Psoas muscle (tissue), 8 donors: ENCODE results near the gene TUBB6. TPM values are rescaled to one million over a fixed set of nuclear protein-coding genes. Genes with fewer than 3 reads are reported as not detected.

Source experiments
- ATAC-seq, 4 donors: fragments of 200-7000 bp; cut with Tn5 transposase; one replicate each; pipeline ENCODE4 v1.9.1; 2020; ENCODE audit warnings: moderate library complexity in 3 of 4, mild to moderate bottlenecking in 2 of 4
- DNase-seq, 2 donors: peaks; one replicate each; pipeline ENCODE4 v3.0.0-alpha.2; 2020
- H3K27ac ChIP-seq: fragments of 200-600 bp; one replicate; pipeline ENCODE4 v1.8.0; 2022
- H3K27me3 ChIP-seq, 3 donors: fragments of 200-600 bp in 1 of 3; one replicate each; pipeline versions ENCODE4 v1.6.1 to v1.8.0; 2013 to 2022; ENCODE audit warnings: low read length in 2 of 3, mild to moderate bottlenecking in 2 of 3, moderate library complexity in 1 of 3; ENCODE audit not compliant: insufficient read depth in 3 of 3
- H3K36me3 ChIP-seq, 2 donors: fragments of 200-600 bp in 1 of 2; one replicate each; pipeline versions ENCODE4 v1.6.1 to v1.8.0; 2013 to 2022; ENCODE audit warnings: low read depth in 1 of 2, mild to moderate bottlenecking in 1 of 2, moderate library complexity in 1 of 2; ENCODE audit not compliant: insufficient read depth in 1 of 2
- H3K4me1 ChIP-seq: fragments of 200-600 bp; one replicate; pipeline ENCODE4 v1.8.0; 2022
- H3K4me3 ChIP-seq: fragments of 200-600 bp; one replicate; pipeline ENCODE4 v1.8.0; 2022; ENCODE audit warnings: mild to moderate bottlenecking
- H3K9me3 ChIP-seq: fragments of 200-600 bp; one replicate; pipeline ENCODE4 v1.8.0; 2022
- whole genome bisulfite sequencing, 3 donors: extraction: QIAGEN DNeasy Blood & Tissue Kit; methylation state at CpG; one replicate each; pipeline versions ENCODE4 v1.1.6 to v1.1.7; 2013; 5-methylcytosine and 5-hydroxymethylcytosine counted together
- intact Hi-C, 2 donors: fragments of 100-400 bp; cut with DNase I; formaldehyde crosslinking; loops; one replicate each; pipeline versions ENCODE4 v1.11.0 to v1.14.2; 2022
- polyA plus RNA-seq, 3 donors: library from polyadenylated mRNA; stranded (reverse); fragments of 200-250 nt; gene quantifications; one replicate each; pipeline ENCODE4 v1.2.3, GENCODE V29; 2013
- total RNA-seq, 4 donors: library from RNA; stranded (reverse); fragmentation: NEBNext Ultra II Directional in 2 of 4; extraction: Animal tissue kit (Norgen Biotek cat#: 25700) in 2 of 4; gene quantifications; one replicate each; pipeline versions ENCODE4 v1.2.1 to v1.2.4, GENCODE V29; 2021 to 2023
- TF ChIP-seq, protein P1 (sequence below): fragments of 200-600 bp; IDR thresholded peaks from one replicate; pipeline ENCODE4 v1.8.0; 2022; ENCODE audit warnings: antibody characterized with exemption
- donor health status: healthy with polysubstance abuse.
- donor health status: DM: no; HTN: no; CAD: no; lungs with moderate emphysema.
- donor health status: Bipolar disorder and iron deficiency.
- donor health status: healthy.
- donor health status: DM: yes; HTN: yes; CAD: no.
- donor health status: DM: no; HTN: no; CAD: no.
- donor health status: DM: no; HTN: no; CAD: no.
- donor health status: DM: yes; HTN: yes; CAD: no.

Gene TUBB6
- total and polyA plus RNA-seq, 7 donors, result 12.5 to 46.7 (median 19.9) TPM

DNA sequence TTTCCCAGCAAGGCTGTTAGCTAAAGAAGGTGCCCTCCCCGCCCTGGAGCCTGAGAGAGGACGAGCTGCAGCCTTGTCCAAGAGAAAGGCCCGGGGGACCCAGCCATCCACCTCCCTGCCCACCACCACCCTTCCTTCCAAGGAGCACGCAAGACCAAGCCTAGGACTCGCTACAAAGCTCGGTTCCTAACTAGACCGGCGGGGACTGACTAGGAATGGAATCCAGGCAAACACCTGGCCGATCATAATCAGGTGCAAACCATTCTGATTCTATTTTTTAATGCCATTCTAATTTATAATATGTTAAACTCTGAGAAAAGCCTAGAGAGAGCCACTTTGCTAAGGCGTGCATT lies 19.7 kb upstream of the TUBB6 start:
- WGBS, 3 donors, result 13 to 14% (median 13%) methylated on average over 10 of the region's 10 CpGs
- H3K4me1 ChIP-seq, result peaks cover 15% of the 10 kb centered on the region
- H3K9me3 ChIP-seq, result no peaks in the 10 kb centered on the region
- peak overlapping the region; percentile 30 for H3K27ac ChIP-seq
- no peaks in the 10 kb centered on the region for H3K36me3 ChIP-seq
- DNase-seq (no peak), ATAC-seq (peak in 2 of 4 donors; percentile 23 to 34)
- TF ChIP-seq, protein P1, sequence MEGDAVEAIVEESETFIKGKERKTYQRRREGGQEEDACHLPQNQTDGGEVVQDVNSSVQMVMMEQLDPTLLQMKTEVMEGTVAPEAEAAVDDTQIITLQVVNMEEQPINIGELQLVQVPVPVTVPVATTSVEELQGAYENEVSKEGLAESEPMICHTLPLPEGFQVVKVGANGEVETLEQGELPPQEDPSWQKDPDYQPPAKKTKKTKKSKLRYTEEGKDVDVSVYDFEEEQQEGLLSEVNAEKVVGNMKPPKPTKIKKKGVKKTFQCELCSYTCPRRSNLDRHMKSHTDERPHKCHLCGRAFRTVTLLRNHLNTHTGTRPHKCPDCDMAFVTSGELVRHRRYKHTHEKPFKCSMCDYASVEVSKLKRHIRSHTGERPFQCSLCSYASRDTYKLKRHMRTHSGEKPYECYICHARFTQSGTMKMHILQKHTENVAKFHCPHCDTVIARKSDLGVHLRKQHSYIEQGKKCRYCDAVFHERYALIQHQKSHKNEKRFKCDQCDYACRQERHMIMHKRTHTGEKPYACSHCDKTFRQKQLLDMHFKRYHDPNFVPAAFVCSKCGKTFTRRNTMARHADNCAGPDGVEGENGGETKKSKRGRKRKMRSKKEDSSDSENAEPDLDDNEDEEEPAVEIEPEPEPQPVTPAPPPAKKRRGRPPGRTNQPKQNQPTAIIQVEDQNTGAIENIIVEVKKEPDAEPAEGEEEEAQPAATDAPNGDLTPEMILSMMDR, result no peak
- peaks cover 0 to 31% (median 5%) of the 10 kb centered on the region in 3 donors for H3K27me3 ChIP-seq
- intact Hi-C loops, result no loop called here
- peak overlapping the region; percentile 58 for H3K4me3 ChIP-seq

DNA sequence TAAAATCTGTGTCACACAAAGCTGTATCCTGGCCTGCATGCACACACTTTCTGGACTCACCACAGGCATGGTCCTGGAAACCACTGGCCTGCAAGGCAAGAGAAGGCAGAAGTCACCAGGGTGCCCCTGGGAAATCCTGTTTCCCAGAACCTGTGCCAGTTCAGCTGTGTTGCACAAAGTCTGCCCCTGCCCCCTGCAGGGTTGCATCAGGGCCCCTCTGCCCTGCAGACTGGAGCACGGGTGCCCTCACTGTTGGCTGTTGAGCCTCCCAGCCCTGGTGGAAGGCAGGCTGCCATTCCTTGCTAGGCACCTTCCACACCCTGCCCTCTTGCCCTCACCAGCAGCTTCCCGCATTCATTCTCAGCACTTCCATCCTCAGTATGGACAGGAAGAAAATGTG lies 18.0 kb upstream of the TUBB6 start:
- H3K9me3 ChIP-seq, result no peaks in the 10 kb centered on the region
- TF ChIP-seq, protein P1, result no peak
- ATAC-seq (no peak), DNase-seq (no peak)
- WGBS, 3 donors, result 78 to 89% (median 87%) methylated on average over 2 of the region's 2 CpGs
- H3K4me3 ChIP-seq, result no peak overlapping the region
- H3K27ac ChIP-seq, result no peak overlapping the region
- peaks cover 0 to 31% (median 5%) of the 10 kb centered on the region in 3 donors for H3K27me3 ChIP-seq
- intact Hi-C loops, result no loop called here
- H3K36me3 ChIP-seq, result no peaks in the 10 kb centered on the region
- peaks cover 15% of the 10 kb centered on the region for H3K4me1 ChIP-seq

GRCh38 chr18:12291161-12291560 lies 16.9 kb upstream of the TUBB6 start:
- no peak for ATAC-seq
- intact Hi-C loops, result no loop called here
- no peaks in the 10 kb centered on the region for H3K36me3 ChIP-seq

GRCh38 chr18:12291690-12292089 lies 16.4 kb upstream of the TUBB6 start:
- ATAC-seq (no peak), DNase-seq (no peak)
- intact Hi-C loops, result no loop called here
- Histone ChIP-seq H3K9me3 (no peaks in the 10 kb centered on the region), H3K27ac (no peak overlapping the region), H3K27me3 (peaks cover 0 to 31% (median 5%) of the 10 kb centered on the region in 3 donors), H3K36me3 (no peaks in the 10 kb centered on the region), H3K4me3 (no peak overlapping the region), H3K4me1 (peaks cover 15% of the 10 kb centered on the region)
- 88 to 92% (median 90%) methylated on average over 14 of the region's 14 CpGs for WGBS, 3 donors
- TF ChIP-seq, protein P1, result no peak

More at GRCh38 chr18:12291161-12291560, 16.9 kb upstream of the TUBB6 start:
- TF ChIP-seq, protein P1, result no peak
- Histone ChIP-seq H3K27me3 (peaks cover 0 to 31% (median 5%) of the 10 kb centered on the region in 3 donors), H3K9me3 (no peaks in the 10 kb centered on the region), H3K4me3 (no peak overlapping the region), H3K4me1 (peaks cover 15% of the 10 kb centered on the region), H3K27ac (no peak overlapping the region)
- 90 to 92% (median 91%) methylated on average over 6 of the region's 6 CpGs for WGBS, 3 donors
- DNase-seq, result no peak

DNA sequence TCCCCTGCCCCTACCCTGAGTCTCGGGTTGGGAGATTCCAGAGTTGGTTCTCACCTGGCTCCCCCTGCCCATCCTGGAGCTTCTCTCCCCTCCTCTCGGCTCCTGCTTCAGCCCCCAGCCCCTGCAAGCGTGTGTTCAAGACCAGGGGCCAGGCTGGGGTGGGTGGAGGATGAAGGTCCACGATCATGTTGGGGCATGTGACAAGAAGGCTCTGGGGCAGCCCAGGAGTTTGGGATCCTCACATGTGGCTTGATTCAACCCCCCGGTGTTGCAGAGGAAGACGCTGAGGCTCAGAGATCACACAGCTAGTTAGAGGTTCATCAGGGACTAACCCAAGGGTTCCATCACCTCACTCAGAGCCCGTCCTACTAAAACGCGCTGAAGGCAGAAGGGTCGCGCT lies 14.2 kb upstream of the TUBB6 start:
- no peaks in the 10 kb centered on the region for H3K36me3 ChIP-seq
- ATAC-seq (no peak), DNase-seq (no peak)
- H3K27me3 ChIP-seq, result peaks cover 0 to 19% (median 1%) of the 10 kb centered on the region in 3 donors
- H3K4me3 ChIP-seq, result no peak overlapping the region
- whole genome bisulfite sequencing, 3 donors, result 63 to 69% (median 65%) methylated on average over 10 to 11 of the region's 11 CpGs
- H3K27ac ChIP-seq, result no peak overlapping the region
- TF ChIP-seq, protein P1, result no peak
- peaks cover 2% of the 10 kb centered on the region for H3K4me1 ChIP-seq
- intact Hi-C loops, result no loop called here
- H3K9me3 ChIP-seq, result no peaks in the 10 kb centered on the region
